T-helper 2 cell treated with Interferon-gamma antibody and Interleukin-4, amounts not matched to agents 5 μg/mL and 100 μg/mL, for 36 hours (primary cell): Measurements from ENCODE around the gene DPP6.

Experiments
- DNase-seq: peaks from one replicate; pipeline ENCODE4 v3.0.0; 2021; ENCODE audit warnings: low spot score
- H3K27ac Mint-ChIP-seq: one replicate; pipeline ENCODE4 v1.8.0; 2021; ENCODE audit warnings: mild to moderate bottlenecking, mixed read lengths
- H3K27me3 Mint-ChIP-seq: one replicate; pipeline ENCODE4 v1.8.0; 2021; ENCODE audit warnings: low read depth, mixed read lengths
- H3K36me3 Mint-ChIP-seq: one replicate; pipeline ENCODE4 v1.8.0; 2021; ENCODE audit warnings: low read depth, mixed read lengths
- H3K4me1 Mint-ChIP-seq: one replicate; pipeline ENCODE4 v1.8.0; 2021; ENCODE audit warnings: low read depth, mixed read lengths
- H3K4me3 Mint-ChIP-seq: one replicate; pipeline ENCODE4 v1.8.0; 2022; ENCODE audit warnings: mild to moderate bottlenecking, moderate library complexity, mixed read lengths
- H3K9me3 Mint-ChIP-seq: one replicate; pipeline ENCODE4 v1.8.0; 2021; ENCODE audit warnings: mixed read lengths

The DPP6 gene

DNA sequence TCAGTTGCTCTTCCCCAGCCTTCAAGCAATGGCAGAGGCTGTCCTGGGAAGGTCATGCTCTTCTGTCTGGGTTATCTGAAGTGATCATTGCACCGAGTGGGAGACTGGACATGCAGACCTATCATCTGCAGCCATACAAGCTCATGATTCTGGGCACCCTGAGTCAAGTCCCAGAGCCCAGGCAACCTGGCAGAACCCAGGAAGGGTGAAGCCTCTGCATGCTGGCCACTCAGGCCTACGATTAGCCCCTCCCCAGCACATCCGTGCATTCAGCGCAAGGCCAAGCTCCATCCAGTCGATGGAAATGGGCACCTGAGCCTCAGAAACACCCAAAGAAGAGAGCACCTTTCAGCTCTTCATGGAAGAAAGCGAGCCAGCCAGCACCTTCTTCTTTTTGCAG lies 688.9 kb downstream of the DPP6 start:
- no peaks in the 10 kb centered on the region for H3K4me1 Mint-ChIP-seq
- H3K36me3 Mint-ChIP-seq: no peaks in the 10 kb centered on the region
- H3K27ac Mint-ChIP-seq: no peak overlapping the region
- no peaks in the 10 kb centered on the region for H3K9me3 Mint-ChIP-seq
- no peak for DNase-seq
- no peak overlapping the region for H3K4me3 Mint-ChIP-seq
- no peaks in the 10 kb centered on the region for H3K27me3 Mint-ChIP-seq

DNA sequence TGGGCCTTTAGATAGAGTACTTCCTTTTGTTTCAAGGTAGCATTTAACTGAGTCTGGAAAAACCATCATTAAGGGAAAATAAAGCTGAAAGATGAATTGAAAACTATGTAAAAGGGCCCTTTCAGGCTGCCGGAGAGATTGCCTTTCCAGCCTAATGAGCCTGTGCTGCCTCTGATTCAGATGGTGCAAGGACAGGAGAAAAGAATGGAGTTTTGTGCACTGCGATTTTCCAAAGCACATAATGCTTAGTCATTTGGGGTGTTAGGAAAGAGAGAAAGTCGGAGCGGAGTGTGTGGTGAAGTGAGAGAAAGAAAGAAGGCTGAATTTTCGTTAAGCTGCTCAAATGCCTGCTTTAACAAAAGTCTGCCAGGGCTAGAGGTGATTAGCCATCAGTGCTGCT lies 691.0 kb downstream of the DPP6 start:
- no peaks in the 10 kb centered on the region for H3K27me3 Mint-ChIP-seq
- no peak overlapping the region for H3K27ac Mint-ChIP-seq
- H3K4me1 Mint-ChIP-seq: no peaks in the 10 kb centered on the region
- no peak for DNase-seq
- H3K36me3 Mint-ChIP-seq: no peaks in the 10 kb centered on the region
- H3K9me3 Mint-ChIP-seq: no peaks in the 10 kb centered on the region
- no peak overlapping the region for H3K4me3 Mint-ChIP-seq

DNA sequence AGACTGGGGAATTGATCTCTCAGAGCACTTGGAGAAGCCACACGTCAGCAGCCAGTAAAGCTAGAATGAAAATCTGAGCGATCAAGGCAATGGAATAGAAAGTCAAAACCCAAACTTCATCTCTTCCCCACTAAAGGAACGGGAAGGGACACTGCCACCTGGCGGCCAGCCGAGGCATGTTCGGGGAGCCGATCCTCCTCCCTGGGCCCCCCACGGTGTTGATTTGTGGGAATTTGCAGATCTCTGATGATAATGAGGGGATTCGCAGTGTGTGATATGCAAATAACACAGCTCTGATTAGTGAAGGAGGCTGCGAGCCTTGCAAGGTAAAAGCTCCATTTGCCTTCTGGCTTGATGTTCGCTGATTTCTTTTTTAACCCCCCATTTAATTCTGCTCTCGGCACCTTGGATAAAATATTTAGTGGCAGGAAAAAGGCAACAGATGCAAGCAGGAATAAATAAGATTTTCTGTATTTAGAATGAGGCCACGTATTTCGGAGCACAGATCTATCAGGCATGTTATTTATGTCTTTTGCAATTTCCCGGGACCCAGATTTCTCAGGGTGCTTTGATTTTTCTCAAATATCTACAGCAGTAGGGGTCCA lies 692.2 kb downstream of the DPP6 start:
- no peak for DNase-seq
- Mint-ChIP-seq H3K4me1 (no peaks in the 10 kb centered on the region), H3K4me3 (no peak overlapping the region), H3K27me3 (no peaks in the 10 kb centered on the region), H3K36me3 (no peaks in the 10 kb centered on the region), H3K27ac (no peak overlapping the region), H3K9me3 (no peaks in the 10 kb centered on the region)

DNA sequence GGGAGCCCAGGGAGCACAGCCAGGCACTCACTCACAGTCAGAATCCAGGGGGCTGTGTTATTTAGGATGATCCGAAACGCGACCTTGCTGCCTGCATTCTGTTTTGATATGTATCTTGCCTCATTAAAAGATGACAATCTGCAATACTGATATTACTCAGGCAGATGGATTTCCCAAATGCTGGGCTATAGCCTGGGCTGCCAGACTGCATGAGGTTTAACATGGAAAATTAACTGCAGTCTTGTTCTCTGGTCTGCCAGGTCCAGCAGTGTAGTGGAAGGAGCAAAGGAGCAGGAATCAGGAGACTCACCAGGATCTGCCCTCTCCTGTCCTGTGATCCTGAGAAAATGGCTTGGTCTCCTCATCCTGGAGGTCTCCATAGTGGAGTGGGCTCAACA lies 692.7 kb downstream of the DPP6 start:
- DNase-seq: no peak
- no peak overlapping the region for H3K27ac Mint-ChIP-seq
- H3K4me3 Mint-ChIP-seq: no peak overlapping the region
- no peaks in the 10 kb centered on the region for H3K4me1 Mint-ChIP-seq
- H3K9me3 Mint-ChIP-seq: no peaks in the 10 kb centered on the region
- no peaks in the 10 kb centered on the region for H3K27me3 Mint-ChIP-seq
- H3K36me3 Mint-ChIP-seq: no peaks in the 10 kb centered on the region

DNA sequence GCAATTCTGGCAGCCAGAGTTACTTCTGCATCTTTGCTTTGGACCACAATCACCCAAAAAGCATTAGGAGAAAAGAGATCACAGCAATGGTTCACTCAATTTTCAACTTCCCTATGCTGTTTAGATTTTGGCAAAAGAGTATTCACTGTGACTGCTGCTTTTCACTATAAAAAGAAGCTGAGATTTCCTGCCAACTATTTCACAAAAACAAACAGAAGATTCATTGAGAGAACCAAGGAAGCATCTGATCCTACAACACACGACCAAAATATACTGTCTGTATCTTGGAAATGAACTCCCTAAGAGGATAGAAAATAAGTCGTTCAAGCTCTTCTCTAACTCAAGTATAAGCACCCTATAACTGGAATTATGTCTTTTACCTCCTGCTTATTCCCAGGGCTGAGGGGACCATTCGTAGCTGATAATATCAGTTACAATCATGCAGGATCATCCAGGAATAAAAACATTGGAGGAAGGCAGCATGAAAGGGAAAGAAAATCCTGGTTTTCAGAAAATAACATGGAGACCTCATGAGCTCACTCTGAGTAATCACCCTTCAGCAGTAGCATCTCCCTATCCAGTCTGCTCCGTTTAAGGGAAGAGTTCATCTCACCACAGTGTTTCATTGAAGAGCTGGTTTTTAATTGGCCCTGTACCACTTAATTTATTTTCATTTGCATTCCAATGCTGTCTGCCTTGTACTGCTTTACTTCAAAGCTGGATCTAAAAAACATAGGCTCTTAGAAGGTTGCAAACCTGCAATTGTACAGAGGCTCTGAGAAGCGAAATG lies 694.6 kb downstream of the DPP6 start:
- DNase-seq: no peak
- Mint-ChIP-seq H3K36me3 (no peaks in the 10 kb centered on the region), H3K4me1 (no peaks in the 10 kb centered on the region), H3K4me3 (no peak overlapping the region), H3K27ac (no peak overlapping the region), H3K27me3 (no peaks in the 10 kb centered on the region), H3K9me3 (no peaks in the 10 kb centered on the region)

DNA sequence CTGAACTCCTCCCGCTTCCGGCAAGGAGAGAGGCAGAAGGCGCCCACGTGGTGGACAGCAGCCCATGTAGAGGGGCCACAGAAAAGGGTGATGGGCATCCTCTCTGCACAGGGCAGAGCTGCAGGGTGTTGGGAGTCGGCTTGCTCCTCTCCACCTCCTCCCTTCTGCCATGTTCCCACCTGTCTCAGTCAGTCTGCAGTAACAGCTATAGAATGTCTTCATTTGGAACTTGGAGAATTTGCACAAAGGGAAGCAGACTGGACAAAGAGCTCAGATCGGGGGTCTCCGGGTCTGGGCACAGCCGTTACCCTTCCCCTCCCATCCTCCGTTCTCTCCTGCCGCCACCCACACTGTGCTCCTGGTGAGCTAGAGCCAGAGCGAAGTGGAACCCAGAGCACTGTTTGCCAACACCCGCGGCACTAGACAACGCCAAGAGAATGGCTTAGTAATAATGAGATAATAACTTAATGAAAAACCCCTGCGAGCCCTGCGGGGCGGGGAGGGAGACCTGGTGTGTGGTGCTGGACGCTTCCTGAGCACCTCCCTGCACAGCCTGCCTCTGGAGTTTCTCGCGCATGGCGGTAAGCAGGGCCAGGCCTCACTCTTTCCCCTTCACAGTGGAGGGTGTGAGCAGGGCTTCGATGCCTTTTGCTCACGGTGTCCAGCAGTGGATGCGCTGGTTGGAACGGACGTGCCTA lies 696.0 kb downstream of the DPP6 start:
- Mint-ChIP-seq H3K36me3 (no peaks in the 10 kb centered on the region), H3K4me3 (no peak overlapping the region), H3K27ac (no peak overlapping the region), H3K27me3 (no peaks in the 10 kb centered on the region), H3K4me1 (no peaks in the 10 kb centered on the region), H3K9me3 (no peaks in the 10 kb centered on the region)
- no peak for DNase-seq

DNA sequence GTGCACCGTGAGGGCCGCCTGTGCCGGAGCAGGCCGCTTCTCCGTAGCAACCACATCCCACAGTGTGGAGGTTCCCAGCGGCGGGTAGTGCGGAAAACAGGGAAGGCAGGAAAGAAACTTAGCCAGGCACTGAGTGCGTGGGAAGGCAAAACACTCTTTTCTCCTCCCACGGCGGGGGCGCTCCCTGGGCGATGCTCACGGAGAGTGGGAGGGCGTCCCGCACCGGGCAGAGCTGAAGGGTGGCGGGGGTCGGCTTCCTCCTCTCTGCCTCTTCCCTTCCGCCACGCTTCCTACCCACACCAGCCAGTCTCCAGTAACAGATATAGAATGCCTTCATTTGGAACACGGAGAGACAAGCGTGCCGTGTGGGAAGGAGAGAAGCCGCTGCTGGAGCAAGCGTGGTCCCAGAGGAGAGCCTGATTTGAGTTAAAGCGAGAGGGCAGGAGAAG lies 698.2 kb downstream of the DPP6 start:
- DNase-seq: no peak
- H3K9me3 Mint-ChIP-seq: no peaks in the 10 kb centered on the region
- no peaks in the 10 kb centered on the region for H3K4me1 Mint-ChIP-seq
- no peaks in the 10 kb centered on the region for H3K27me3 Mint-ChIP-seq
- no peak overlapping the region for H3K27ac Mint-ChIP-seq
- no peaks in the 10 kb centered on the region for H3K36me3 Mint-ChIP-seq
- H3K4me3 Mint-ChIP-seq: no peak overlapping the region

DNA sequence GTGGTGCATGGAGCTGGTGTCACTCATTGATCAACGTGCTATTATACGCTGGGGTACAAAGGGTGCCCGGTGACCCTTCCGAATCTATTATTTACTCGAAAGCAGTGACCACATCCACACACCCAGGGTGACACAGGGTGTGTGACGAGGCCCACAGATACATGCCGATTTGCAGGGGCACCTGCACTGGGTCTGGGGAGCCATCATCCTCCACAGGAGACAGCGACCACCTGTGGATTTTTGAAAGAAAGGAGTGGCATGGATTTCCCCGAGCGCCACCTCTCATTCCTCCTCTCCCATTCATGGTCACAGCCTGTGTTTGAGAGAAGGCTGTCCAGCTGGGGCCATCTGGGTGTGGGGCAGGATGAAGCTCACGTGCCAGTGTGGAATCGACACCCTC lies 701.0 kb downstream of the DPP6 start:
- Mint-ChIP-seq H3K36me3 (no peaks in the 10 kb centered on the region), H3K9me3 (no peaks in the 10 kb centered on the region), H3K27me3 (no peaks in the 10 kb centered on the region), H3K4me1 (no peaks in the 10 kb centered on the region), H3K27ac (no peak overlapping the region), H3K4me3 (no peak overlapping the region)
- DNase-seq: no peak

DNA sequence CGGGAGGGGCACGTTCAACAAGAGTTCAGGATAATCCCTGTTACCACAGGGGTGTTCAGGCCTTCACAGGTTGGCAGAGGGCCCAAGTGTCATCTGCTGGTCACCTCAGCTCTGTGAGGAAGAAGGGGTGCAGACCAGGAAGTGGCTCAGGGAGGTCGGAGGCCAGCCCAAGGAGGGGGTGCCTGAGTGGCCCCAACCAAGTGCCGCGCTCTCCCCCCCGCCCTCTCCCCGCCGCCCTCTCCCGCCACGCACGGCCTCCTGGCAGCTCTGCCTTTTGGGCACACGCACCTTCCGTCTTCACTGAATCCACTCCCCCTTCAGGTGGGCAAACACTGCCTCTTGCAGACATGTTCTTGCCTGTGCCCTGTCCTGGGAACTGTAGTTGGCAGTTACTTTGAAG lies 705.6 kb downstream of the DPP6 start:
- Mint-ChIP-seq H3K9me3 (no peaks in the 10 kb centered on the region), H3K27ac (no peak overlapping the region), H3K27me3 (no peaks in the 10 kb centered on the region), H3K4me3 (no peak overlapping the region), H3K4me1 (no peaks in the 10 kb centered on the region), H3K36me3 (no peaks in the 10 kb centered on the region)
- DNase-seq: no peak

DNA sequence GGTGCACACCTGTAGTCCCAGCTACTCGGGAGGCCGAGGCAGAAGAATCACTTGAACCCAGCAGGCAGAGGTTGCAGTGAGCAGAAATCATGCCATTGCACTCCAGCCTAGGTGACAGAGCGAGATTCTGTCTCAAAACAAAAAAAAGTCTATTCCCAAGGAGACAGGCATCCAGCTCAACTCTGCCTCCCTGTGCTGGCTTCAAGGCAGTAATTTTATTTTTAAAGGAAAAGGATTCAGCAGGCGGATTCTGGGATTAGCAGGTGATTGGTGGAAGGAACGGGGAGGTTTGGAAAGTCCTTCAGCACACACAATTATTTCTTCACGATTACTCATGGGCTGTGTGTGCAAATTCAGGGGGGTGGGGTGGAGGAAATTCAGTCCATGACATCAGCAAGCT lies 707.8 kb downstream of the DPP6 start:
- Mint-ChIP-seq H3K27ac (no peak overlapping the region), H3K27me3 (no peaks in the 10 kb centered on the region), H3K36me3 (no peaks in the 10 kb centered on the region), H3K9me3 (no peaks in the 10 kb centered on the region), H3K4me1 (no peaks in the 10 kb centered on the region), H3K4me3 (no peak overlapping the region)
- no peak for DNase-seq

DNA sequence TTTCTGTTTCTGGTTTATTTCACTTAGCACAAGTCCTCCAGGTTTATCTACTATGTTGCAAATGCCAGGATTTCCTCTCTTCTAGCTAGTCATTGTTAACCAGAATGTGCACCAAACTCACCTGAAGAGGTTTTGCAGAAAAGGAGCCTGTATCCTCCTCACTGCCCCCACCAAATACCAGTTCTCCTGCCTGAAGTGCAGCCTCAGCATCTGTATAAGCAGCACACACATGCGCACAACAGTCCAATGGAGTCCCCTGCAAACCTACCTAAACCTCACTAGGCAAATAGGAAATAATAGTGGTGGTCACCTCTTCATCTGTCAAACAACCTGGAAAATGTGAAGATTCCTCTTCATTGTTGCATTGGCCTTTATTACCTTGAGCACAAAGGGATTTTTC lies 712.9 kb downstream of the DPP6 start:
- no peaks in the 10 kb centered on the region for H3K9me3 Mint-ChIP-seq
- no peaks in the 10 kb centered on the region for H3K4me1 Mint-ChIP-seq
- DNase-seq: no peak
- H3K36me3 Mint-ChIP-seq: no peaks in the 10 kb centered on the region
- H3K27ac Mint-ChIP-seq: no peak overlapping the region
- no peak overlapping the region for H3K4me3 Mint-ChIP-seq
- no peaks in the 10 kb centered on the region for H3K27me3 Mint-ChIP-seq

DNA sequence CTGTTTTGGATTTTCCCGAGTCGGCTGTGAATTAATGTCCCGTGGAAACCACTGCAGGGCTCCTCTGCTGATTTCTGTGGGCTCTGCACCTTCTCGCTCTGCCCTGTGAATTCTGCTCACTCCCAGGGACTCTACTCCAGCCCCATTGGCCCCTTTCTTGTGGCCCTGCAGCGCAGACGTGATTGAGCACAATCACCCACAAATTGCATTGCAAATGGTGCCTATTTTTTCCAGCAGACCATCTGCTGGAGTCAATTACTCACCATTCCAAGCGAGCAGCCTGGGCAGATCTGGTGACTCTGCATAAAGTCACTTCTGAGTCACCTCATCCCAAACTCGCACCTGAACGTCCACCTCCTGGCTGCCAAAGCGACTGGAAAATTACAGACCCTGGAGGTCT lies 714.9 kb downstream of the DPP6 start:
- no peaks in the 10 kb centered on the region for H3K9me3 Mint-ChIP-seq
- no peaks in the 10 kb centered on the region for H3K4me1 Mint-ChIP-seq
- H3K4me3 Mint-ChIP-seq: no peak overlapping the region
- DNase-seq: no peak
- no peak overlapping the region for H3K27ac Mint-ChIP-seq
- H3K27me3 Mint-ChIP-seq: no peaks in the 10 kb centered on the region
- H3K36me3 Mint-ChIP-seq: no peaks in the 10 kb centered on the region

DNA sequence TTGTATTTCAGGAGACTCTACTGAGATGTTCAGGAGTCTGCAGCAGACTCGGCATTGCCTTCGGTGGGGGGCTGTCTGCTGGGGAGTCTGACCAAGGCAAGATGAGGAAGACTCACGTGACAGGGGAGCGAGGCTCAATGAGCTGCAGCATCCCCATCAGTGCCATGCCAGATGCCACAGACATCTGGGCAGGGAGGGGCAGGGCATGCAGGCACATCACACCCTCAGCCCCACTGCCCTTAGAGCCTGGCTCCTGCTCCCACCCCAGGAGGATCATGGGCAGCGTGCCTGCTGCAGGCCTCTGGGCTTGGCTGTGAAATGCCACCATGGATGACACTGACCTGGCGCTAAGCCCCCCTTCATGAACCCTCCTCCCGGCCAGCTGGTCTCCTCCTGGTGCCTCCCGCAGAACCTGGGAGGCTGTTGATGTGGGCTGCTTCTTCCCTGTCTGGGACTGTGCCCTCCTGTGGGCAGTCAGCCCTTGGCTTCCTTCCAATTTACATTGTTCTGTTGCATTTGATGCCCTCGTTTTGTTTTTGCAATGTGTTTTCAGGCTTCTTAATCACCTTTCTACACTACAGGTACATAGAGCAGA lies 715.7 kb downstream of the DPP6 start:
- Mint-ChIP-seq H3K4me1 (no peaks in the 10 kb centered on the region), H3K27me3 (no peaks in the 10 kb centered on the region), H3K4me3 (no peak overlapping the region), H3K9me3 (no peaks in the 10 kb centered on the region), H3K36me3 (no peaks in the 10 kb centered on the region), H3K27ac (no peak overlapping the region)
- DNase-seq: no peak

DNA sequence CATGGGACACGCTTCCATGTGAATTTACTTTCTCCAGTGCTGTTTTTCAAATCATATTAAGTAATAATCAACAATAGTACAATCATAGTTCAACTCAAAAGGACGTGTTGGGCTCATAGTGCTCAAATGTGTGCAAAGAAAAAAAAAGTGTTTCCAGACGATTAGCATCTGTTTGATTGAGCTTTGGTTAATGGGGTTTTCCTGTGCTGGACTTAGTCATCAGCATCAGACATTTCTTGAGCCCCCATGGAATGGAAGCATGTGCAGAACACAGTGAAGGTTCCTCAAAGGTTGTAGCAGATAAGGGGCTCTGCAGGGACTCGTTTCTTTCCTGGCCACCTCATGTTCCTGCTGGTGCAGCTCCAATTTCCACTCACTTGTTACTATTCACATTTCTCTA lies 716.8 kb downstream of the DPP6 start:
- Mint-ChIP-seq H3K27me3 (no peaks in the 10 kb centered on the region), H3K4me3 (no peak overlapping the region), H3K27ac (no peak overlapping the region), H3K36me3 (no peaks in the 10 kb centered on the region), H3K9me3 (no peaks in the 10 kb centered on the region), H3K4me1 (no peaks in the 10 kb centered on the region)
- no peak for DNase-seq
